Ureter (tissue), 1 donor: Measurements from ENCODE around the gene PRG3. TPM values are rescaled to one million over a fixed set of nuclear protein-coding genes. Genes with fewer than 3 reads are reported as not detected.

Experiments
- DNase-seq: peaks from one replicate; pipeline ENCODE4 v3.0.0-alpha.2; 2020; ENCODE audit warnings: low spot score
- total RNA-seq: library from RNA; stranded (reverse); gene quantifications from one replicate; pipeline ENCODE4 v1.2.4, GENCODE V29; 2023
- donor health status: DM: yes; HTN: yes; CAD: no.

The PRG3 gene, protein sequence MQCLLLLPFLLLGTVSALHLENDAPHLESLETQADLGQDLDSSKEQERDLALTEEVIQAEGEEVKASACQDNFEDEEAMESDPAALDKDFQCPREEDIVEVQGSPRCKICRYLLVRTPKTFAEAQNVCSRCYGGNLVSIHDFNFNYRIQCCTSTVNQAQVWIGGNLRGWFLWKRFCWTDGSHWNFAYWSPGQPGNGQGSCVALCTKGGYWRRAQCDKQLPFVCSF
- total RNA-seq: not detected

DNA sequence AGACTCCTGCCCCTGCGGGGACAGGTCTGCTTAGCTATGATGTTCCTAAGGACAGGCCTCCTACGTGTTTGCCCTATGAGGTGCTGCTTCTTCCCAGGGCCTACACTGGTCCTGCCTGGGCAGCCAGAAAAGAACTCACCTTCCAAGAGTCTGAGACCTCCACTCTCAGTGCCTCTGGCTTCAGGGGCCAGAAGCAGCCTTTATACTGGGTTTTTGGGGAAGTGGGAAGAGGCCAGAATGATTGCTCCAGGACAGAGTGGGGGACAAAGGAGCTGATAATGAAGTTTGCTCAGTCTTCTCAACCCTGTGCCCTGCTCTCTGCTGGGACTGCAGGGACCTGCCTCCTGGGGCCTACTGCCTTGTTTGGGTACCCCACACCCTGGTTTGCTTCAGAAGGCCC lies at the start of gene PRG3:
PRG3 (minus strand) TSS at position 176 of the 400 bp plus-strand sequence. CDS start 442 bp downstream, outside the sequence.
- DNase-seq: no peak

DNA sequence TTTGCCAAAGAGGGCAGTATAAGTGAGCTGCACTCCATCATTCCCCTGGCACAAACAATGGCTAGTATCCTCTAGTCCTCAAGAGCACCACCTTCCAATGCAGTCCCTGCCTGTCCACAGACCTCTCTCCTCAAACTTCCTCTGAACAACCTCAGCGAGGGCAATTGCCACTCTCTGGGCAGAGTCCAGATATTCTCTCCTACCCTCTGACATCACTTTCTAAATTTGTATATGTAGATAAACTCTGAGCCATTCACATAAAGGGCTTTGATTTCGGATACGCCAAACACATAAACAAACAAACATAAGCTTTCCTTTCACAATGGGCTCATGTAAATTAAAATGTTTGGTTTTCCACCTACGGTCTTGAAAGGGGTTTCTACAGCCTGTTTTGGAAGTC lies 49.0 kb upstream of the PRG3 start:
- DNase-seq: no peak

DNA sequence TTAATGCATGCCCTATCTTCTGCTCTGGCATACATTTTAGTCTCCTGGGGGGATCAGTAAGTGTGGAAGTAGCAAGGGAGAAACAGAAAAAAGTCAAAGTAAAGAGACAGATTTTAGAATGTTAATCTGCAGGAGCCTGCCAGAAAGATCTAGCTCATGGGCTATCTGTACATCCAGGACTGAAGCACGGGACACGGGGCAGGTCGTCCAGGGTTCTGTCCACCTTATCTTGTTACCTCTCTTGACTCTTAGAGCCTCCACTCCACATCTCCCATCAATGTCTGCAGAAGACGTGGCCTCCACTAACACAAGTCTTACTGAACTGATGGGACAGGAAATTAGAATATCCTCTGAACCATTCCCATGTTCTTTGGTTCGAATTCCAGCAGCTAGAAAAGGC lies 47.7 kb upstream of the PRG3 start:
- no peak for DNase-seq

DNA sequence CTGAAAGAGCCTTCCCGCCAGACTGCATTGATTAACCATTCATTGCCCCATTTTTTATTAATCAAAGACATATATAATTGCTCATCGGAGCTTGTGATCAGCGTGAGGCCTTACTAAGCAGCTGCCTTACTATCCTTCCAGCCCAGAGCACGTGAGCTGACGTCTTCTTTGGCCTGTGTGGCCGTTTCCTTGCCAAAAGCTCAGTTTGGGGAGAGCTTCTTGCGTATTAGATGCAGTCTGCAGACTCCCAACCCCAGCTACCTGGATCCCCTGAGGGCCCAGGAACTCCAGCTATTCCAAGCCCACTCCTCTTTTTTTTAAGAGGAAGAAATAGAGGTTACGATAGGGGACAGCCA lies 46.8 kb upstream of the PRG3 start:
- DNase-seq: peak; percentile 78

DNA sequence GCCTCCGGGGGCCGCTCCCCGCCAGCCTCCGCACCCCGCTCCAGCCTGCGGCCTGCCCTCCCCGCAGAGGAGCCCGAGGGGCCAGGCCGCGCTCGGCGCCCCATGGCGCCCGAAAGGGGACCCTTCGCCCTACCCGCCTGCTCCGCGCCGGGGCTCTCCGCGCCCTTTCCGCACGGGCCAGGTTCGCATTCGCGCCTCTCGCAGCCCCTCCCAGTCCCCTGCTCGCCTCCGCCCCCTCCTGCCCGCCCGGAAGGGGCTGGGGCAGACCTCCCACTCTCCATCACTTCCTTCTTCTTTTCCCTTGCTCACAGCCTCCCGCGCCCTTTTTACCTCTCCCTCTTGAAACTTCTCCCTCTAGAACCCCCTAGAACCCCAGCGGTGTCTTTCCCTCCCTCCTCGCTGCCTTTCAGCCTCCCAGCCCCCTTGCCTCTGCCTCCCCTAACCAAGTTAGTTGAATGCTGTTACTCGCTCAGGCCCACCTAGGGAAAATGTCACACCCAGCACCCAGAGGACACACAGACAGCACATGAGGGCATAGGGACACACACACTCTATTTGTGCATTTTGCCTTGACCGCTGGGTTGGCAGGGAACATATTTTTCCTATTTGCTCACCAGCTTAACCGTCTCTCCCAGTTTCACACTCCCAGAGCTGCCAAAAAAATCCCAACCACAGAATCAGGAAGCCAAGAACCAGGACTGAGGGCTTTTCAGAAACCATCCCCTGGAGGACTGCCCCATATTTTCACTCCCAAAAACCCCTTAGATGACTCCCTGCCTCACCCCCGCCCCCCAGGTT lies 46.2 kb upstream of the PRG3 start, which contains the start of gene SLC43A3:
SLC43A3 (minus strand) TSS at position 193 of the 798 bp plus-strand sequence. CDS start 949 bp downstream, outside the sequence.
- DNase-seq: peak; percentile 77

DNA sequence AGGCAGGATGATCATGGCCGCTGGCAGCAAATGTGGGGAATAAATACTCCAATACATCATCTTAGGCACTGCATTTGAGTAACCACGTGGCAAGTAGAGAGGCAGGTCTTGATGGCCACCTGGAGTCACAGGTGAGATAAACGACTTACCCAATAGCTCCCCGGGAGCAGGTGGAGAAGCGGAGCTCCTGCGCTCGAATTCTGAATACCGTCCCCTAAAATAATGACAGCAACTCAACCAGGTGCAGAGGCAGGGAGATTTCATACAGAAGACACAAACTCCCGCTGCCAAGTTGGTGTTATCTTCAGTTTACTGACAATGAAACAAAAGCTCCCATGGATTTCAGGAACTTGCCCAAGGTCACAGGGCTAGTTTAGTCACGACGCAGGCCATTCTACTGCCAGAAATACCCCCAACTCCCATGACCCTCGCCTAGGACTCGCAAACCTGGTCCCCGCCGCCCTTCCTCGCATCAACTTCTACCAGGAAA lies 45.5 kb upstream of the PRG3 start:
- no peak for DNase-seq

DNA sequence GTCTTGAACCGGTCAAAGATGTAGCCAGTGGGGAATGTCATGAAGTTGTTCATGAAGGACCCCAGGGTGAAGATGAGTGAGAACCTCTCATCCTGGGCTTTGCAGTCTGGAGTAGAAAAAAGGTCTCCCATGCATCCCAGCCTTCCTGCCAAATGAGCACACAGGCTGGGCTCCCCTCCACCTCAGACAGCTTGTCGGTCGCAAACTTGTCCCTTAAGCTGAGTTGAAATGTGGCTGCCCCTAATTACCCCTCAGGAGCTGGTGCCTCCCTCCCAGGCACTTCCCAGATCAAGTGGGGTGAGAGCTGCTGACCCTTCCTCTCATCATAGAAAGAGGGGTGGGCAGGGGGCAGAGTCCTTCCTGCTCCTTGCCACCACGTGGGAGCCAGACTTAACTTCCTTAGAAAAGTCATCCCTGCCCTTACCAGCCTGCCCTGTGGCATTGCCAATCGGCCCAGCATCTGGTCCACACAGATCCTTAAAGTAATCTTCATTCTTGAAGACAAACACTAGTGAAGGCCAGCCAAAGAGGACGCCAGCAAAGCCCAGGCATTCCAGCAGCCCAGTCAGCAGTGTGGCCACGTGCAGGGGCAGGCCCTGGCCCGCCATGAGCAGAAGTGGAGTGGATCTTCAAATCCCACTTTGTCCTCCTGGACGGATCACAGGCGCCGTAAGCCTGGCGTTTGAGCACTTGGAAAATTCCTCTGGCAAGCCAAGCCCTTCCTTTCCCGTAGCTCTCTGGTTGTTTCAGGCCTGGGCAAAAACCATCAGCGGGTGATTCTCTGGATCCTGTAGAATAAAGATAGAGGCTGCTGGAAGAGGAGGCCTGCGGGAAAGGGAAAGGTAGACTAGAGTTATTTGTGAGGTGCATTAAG lies 44.9 kb upstream of the PRG3 start:
- peak; percentile 56 for DNase-seq

DNA sequence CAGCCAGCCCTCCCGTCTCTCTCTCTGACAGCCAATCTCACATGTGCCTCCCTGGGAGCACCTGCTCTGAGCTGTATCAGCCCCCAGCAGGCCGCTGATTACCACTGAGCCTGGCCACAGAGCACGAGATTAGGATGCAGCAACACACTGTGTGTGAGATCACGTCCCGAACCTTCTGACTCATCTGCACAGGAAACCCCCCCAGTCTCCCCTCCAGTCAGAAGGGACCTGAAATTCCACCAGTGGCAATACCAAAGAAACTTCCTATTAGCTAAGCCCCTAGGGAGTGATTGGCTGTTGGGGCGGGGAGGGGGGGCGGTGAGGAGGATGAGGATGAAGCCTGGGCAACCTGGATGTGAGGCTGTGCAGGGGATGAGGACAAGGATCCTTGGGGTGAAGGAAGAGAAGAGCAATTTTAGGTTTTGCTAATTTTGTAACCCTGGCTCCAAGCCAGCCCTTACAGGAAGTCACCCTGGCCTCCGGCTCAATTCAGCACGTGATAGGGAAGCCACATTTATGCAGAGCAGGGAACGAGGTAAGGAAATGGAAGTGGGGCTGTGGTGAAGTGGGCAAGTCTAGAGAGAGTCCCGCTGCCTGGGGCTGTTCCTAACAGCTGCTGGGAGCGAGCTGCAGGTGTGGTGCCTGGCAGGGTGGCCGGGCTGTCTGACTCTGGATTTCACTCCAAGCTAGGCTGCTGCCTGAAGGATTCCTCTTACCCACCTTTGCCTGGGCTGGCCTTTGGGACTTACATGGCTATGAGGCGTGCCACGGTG lies 44.0 kb upstream of the PRG3 start:
- DNase-seq: peak; percentile 73

DNA sequence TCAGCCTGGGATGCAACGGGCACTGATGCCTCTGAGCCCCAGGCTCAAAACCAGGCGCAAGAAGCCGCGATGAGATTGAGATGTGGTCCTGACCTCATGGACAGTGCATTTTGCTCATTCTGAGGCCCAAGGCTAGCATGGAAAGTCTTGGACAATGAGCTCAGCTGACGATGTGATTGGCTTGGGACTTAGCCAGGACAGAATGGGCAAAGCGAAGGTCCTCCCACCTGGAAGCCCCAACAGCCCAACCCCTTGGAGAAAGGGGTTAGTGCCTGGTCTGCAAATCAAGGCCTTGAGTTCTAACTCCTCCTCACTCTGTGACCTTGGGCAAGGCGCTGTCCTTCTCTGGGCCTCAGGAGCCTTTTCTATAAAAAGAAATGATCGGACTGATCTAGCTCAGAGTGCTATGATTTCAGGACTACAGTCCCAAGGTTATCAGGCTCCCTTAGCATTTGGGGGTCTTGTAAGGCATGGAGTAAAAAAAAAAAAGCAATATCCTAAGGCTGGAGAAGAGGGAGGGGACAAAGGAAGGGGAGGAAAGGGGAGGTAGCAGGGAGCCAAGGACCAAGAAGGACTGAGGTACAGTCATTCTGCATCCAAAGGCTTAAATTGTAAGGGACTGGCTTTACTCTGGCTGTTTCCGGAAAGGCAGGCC lies 43.3 kb upstream of the PRG3 start:
- DNase-seq: no peak

DNA sequence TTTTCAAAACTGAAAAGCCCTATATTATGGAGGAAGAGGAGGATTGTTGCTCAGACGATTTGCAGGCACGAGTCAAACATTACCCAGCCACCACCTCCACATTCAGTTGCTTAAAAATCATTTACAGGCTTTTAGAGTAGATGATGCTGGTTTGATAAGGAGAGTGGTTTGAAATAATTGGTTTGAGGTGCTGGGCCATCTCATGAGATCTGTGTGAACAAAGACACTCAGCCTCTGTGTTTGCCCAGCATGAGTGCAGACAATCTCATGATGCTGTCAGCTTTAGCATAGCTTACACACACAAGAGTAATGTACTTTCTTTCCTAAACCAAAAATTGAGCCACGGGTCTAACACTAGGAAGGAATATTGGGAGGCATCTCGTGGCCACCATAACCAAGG lies 41.7 kb upstream of the PRG3 start:
- no peak for DNase-seq

DNA sequence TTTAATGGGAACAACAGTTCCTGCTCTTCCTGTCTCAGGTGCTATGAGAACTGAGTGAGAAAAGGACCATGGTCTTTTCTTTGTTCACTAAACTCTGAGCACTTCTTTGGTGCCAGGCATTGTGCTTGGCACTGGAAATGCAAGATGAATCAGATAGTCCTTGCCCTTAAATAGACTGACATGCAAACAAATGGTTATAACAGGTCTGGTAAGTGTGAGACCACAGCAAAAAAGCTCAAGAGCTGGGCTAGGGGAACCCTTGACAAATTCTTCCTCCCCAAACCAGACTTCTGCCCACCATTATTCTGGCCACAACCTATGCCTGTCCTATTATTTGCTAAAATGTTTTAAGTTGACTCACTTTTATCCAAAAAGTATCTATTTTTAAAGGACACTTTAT lies 40.9 kb upstream of the PRG3 start:
- no peak for DNase-seq

DNA sequence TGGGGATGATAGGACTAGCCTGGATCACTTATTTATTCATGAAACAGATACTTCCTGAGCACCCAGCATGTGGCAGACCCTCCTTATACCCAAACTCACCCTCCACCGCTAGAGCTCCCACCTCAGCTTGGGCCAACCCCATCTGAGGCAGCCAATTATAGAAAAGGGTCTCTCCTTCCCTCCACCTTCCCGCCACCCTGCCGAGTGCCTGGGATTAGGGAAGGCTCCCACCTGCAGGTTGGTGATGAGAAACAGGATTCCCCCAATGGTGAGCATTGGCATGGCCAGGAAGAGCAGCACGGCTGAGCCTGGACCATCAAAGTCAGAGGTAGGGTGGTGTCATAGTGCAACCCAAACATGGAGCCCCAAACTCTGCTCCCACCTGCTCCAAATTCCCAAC lies 40.1 kb upstream of the PRG3 start:
- no peak for DNase-seq

DNA sequence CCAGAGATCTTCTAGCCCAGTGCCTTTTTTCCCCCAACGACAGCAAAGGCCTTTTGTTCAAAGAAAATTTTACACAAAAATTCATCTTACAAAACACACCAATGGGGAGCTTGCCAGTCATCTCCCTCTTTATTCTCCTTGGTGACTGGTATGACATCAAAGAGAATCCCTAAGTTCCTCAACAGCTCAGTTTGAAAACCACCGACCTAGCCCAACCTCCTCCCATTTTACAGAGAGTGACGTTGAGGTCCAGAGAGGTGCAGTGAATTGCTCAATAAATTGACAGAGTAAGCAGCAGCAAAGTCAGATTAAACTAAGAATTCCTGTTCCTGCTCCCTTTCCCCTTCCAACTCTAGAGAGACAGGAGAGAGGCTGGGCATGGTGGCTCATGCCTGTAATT lies 38.2 kb upstream of the PRG3 start:
- no peak for DNase-seq

DNA sequence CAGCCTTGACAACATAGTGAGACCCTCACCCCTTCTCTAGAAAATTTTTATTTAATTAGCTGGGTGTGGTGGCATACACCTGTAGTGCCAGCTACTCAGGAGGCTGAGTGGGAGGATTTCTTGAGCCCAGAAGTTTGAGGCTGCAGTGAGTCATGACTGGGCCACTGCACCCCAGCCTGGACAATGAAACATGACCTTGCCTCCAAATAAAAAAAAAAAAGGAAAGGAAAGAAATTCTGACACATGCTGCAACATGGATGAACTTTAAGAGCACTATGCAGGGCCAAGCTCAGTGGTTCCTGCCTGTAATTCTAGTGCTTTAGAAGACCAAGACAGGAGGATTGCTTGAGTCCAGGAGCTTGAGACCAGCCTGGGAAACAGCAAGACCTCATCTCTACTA lies 37.2 kb upstream of the PRG3 start:
- no peak for DNase-seq

DNA sequence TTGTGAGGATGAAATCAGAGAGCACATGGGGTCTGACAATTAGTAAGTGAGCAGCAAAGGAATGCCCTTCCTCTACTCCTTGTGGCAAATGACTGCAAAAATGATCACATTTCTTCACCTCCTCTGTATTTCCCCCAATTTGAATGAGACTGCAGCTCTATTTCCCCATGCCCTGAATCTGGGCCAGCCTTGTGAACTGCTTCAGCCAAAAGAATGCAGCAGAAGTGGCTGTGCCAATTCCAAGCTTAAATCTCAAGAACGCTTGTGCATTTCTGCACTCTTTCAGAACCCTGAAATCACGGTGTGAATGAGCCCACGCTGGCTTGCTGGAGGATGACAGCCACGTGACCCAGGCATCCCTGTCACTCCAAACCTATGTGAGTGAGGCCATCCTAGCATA lies 36.1 kb upstream of the PRG3 start:
- no peak for DNase-seq

DNA sequence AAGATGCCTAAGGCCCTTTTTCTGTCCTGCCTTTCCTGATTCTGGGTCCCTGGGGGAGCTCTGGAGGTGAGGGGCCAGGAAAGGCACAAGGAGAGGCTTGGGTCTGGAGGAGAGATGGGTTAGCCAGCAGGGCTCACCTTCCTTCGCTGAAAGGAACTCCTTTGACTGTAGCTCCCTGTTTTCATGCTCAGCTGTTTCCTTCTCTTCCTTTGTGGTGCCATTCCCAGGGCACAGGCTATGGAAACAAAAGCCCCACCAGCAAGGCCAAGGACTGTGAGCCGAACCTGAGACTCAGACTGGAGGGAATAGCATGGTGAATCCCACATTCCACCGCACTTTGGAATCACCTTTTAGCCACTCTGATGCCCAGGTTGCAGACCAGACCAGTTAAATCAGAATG lies 35.5 kb upstream of the PRG3 start:
- no peak for DNase-seq

DNA sequence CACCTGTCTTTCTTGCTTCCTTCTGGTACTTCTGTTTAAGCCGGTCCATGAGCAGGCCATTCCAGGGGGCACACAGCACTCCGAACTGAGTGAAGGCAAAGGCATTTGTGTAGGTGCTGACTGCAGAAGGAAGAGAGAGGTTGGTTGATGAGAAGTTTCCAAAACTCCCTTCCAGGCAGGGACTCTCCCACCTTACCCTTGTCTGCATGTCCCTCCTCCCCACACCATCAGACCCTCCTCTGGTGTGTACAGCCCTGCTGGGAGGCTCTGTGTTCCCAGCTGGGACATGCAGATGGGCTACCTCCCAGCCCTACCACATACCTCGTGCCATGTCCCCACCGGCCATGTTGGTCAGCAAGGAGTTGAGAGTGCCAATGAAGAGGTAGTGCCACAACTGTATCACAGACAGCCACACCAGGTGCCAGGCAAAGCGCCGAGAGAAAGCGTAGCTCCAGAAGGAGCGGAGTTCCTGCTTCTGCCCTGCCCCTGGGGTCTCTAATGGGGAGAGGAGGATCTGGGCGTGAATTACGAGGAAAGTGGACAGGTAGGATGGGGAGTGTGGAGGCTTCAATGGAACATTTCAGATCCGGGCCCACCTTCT lies 33.8 kb upstream of the PRG3 start:
- DNase-seq: no peak

DNA sequence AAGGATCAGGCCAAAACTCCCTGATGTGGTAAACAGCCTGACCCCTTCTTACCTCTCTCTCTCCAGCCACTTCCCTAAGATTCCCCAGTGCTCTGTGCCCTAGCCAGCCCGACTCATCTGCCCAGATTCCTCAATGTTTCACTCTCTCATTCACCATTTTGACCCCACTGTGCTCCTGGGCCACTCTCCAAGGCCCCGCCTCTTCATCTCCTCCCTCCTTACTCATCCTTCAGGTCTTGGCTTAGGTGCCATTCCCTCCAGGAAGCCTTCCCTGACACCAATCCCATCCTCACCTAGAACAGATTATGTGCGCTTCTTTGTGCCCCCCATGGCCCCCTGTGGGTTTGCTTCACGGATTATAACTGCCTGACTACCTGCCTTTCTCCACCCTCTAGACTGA lies 32.7 kb upstream of the PRG3 start:
- DNase-seq: no peak

DNA sequence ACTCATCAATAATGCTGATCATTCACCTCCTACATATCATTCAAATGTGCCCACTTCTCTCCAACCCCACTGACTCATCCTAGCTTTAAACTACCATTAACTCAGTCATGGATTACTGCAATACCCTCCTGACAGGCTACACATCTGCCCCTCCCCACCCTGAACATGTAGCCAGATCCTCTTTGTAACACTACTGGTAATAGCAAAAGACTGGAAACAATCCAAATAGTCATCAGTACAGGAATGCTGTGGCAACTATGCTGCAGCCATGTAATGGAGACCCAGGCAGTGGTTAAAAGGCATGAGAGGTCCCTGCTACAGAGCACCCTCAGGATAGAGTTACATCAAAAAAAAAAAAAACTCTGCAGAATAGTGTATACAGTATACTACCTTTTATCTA lies 29.3 kb upstream of the PRG3 start:
- no peak for DNase-seq

DNA sequence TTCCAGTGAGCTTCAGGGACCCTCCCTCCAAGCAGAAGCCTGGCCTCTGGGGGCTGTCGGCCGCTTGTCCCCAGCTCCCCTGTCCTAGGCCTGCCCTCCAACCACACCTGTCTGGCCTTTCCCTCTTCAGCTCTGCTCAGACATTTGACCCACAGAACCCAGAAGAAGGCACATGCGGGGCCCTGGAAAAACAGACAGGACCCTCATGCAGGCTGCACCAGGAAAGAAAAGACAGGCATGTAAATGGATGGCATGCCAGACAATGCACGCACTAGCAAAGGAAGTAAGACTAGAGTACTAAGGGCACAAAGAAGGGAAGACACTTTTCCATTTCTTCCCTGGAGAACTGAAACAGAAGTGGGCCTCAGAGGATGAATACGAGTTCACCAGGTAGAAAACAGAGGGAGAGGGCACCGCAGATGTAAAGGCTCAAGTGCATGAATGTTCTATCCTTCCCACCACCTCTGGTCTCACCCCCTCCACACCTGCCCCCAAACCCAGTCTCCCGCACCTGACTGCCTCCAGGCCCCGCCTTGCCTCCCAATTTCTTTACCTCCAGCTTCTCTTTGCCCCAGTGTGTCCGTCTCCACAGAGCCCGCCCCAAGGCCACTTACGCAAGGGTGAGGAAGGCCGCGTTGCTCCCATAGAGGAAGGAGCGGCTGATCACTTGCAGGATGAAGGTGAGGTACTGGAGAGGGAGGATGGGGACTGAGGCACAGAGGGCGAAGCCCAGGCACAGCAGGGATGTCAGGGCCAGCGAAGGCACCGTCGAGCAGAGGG lies 28.6 kb upstream of the PRG3 start:
- DNase-seq: no peak
